H1 (cell line): Measurements from ENCODE around the gene DICER1. TPM values are rescaled to one million over a fixed set of nuclear protein-coding genes. Genes with fewer than 3 reads are reported as not detected.

Experiments used
- CTCF ChIA-PET: fragments of 300-600 bp; sonication (Branson Sonifier 250); formaldehyde crosslinking; loops from one replicate; lab custom pipeline; 2021; ENCODE audit not compliant: partially characterized antibody; lab: Charles Lee
- POLR2A ChIA-PET: fragments of 300-600 bp; sonication (Branson Sonifier 250); formaldehyde crosslinking; loops from one replicate; lab custom pipeline; 2021; ENCODE audit warnings: inconsistent platforms; ENCODE audit not compliant: partially characterized antibody; lab: Charles Lee
- DNase-seq, 2 experiments: peaks; one replicate each; pipeline versions ENCODE4 v3.0.0 to v3.0.0-alpha.2; 2010 to 2022; ENCODE audit warnings: low spot score in 2 of 2, low read depth in 1 of 2, mixed read lengths in 1 of 2
- FAIRE-seq: peaks from 2 replicates; lab custom pipeline; 2011; peaks lifted over from hg19 to GRCh38; lab: Jason Lieb, UNC
- H2AFZ ChIP-seq: 2 replicates; pipeline ENCODE4 v1.8.1; 2012; ENCODE audit warnings: low read length, inconsistent platforms
- H2AK5ac ChIP-seq: 2 replicates; pipeline ENCODE4 v1.6.1; 2013; ENCODE audit warnings: low read depth, low read length
- H2BK120ac ChIP-seq: replicated peaks from 2 replicates; pipeline ENCODE3; 2013; ENCODE audit warnings: low read depth, low read length, inconsistent platforms
- H2BK12ac ChIP-seq: 2 replicates; pipeline ENCODE4 v1.6.1; 2013; ENCODE audit warnings: low read depth, low read length
- H2BK15ac ChIP-seq: 2 replicates; pipeline ENCODE4 v1.6.1; 2013; ENCODE audit warnings: low read length
- H2BK20ac ChIP-seq: 2 replicates; pipeline ENCODE4 v1.6.1; 2013; ENCODE audit warnings: low read length
- H2BK5ac ChIP-seq: 2 replicates; pipeline ENCODE4 v1.6.1; 2013; ENCODE audit warnings: low read depth, low read length
- H3K14ac ChIP-seq: 2 replicates; pipeline ENCODE4 v1.6.1; 2013; ENCODE audit warnings: inconsistent platforms; ENCODE audit not compliant: insufficient read length
- H3K18ac ChIP-seq: 2 replicates; pipeline ENCODE4 v1.6.1; 2013; ENCODE audit warnings: low read length; ENCODE audit errors: extremely low read depth
- H3K23ac ChIP-seq: 2 replicates; pipeline ENCODE4 v1.6.1; 2013; ENCODE audit warnings: inconsistent platforms; ENCODE audit not compliant: insufficient read length
- H3K23me2 ChIP-seq: 2 replicates; pipeline ENCODE4 v1.6.1; 2013; ENCODE audit warnings: low read depth, low read length
- H3K27ac ChIP-seq: 2 replicates; pipeline ENCODE4 v1.6.1; 2011; ENCODE audit warnings: low read depth, low read length, inconsistent platforms
- H3K27me3 ChIP-seq, 4 experiments: replicated peaks in 1 of 4; 1 replicate in 1 of 4; 2 replicates in 3 of 4; pipeline versions ENCODE4 v1.6.1 to v1.8.1; 2011 to 2013; ENCODE audit warnings: low read length in 3 of 4, mild to moderate bottlenecking in 3 of 4, inconsistent platforms in 2 of 4, mixed read lengths in 2 of 4, moderate library complexity in 1 of 4; ENCODE audit not compliant: control insufficient read depth in 3 of 4, insufficient read depth in 3 of 4; ENCODE audit errors: extremely low read depth in 1 of 4
- H3K36me3 ChIP-seq, 4 experiments: 2 replicates each; pipeline versions ENCODE4 v1.6.1 to v1.8.1; 2011 to 2013; ENCODE audit warnings: mild to moderate bottlenecking in 4 of 4, low read length in 3 of 4, moderate library complexity in 2 of 4, control low read depth in 1 of 4, inconsistent platforms in 1 of 4; ENCODE audit not compliant: insufficient read depth in 4 of 4, control insufficient read depth in 2 of 4
- H3K4ac ChIP-seq: replicated peaks from 2 replicates; pipeline ENCODE3; 2013; ENCODE audit warnings: low read length, low read depth, mixed read lengths, inconsistent platforms; ENCODE audit not compliant: insufficient read length
- H3K4me1 ChIP-seq, 4 experiments: replicated peaks in 1 of 4; 1 replicate in 1 of 4; 2 replicates in 3 of 4; pipeline versions ENCODE4 v1.6.1 to v1.8.1; 2011 to 2013; ENCODE audit warnings: low read length in 3 of 4, inconsistent platforms in 2 of 4, mixed read lengths in 1 of 4; ENCODE audit not compliant: insufficient read depth in 4 of 4, control insufficient read depth in 3 of 4
- H3K4me2 ChIP-seq, 2 experiments: 2 replicates each; pipeline versions ENCODE4 v1.6.1 to v1.8.1; 2011 to 2013; ENCODE audit warnings: low read depth in 2 of 2, low read length in 2 of 2, control low read depth in 1 of 2, inconsistent platforms in 1 of 2, mild to moderate bottlenecking in 1 of 2; ENCODE audit not compliant: insufficient read depth in 1 of 2
- H3K4me3 ChIP-seq, 4 experiments: fragments of 200-600, 300-600 bp in 1 of 4; sonication (generic), shearing (Covaris generic), sonication (Bioruptor Twin) in 1 of 4; 2 replicates each; pipeline versions ENCODE4 v1.5.1 to v1.8.1; 2011 to 2016; ENCODE audit warnings: low read length in 4 of 4, low read depth in 3 of 4, control low read depth in 2 of 4, inconsistent platforms in 2 of 4, mild to moderate bottlenecking in 2 of 4, mixed read lengths in 1 of 4, moderate library complexity in 1 of 4; ENCODE audit not compliant: insufficient read depth in 2 of 4; ENCODE audit errors: extremely low read depth in 1 of 4
- H3K56ac ChIP-seq: replicated peaks from 2 replicates; pipeline ENCODE3; 2013; ENCODE audit warnings: low read depth, mild to moderate bottlenecking, mixed read lengths, low read length, inconsistent platforms; ENCODE audit not compliant: insufficient read length
- H3K79me1 ChIP-seq: 2 replicates; pipeline ENCODE4 v1.6.1; 2013; ENCODE audit warnings: low read depth, low read length, control low read depth
- H3K79me2 ChIP-seq, 2 experiments: 2 replicates each; pipeline versions ENCODE4 v1.6.1 to v1.8.1; 2012 to 2013; ENCODE audit warnings: low read length in 2 of 2, mild to moderate bottlenecking in 2 of 2, inconsistent platforms in 1 of 2; ENCODE audit not compliant: insufficient read depth in 2 of 2, control insufficient read depth in 1 of 2
- H3K9ac ChIP-seq, 4 experiments: replicated peaks in 1 of 4; 1 replicate in 1 of 4; 2 replicates in 3 of 4; pipeline versions ENCODE4 v1.6.1 to v1.8.1; 2011 to 2013; ENCODE audit warnings: low read depth in 3 of 4, low read length in 3 of 4, control low read depth in 2 of 4, mild to moderate bottlenecking in 2 of 4, moderate library complexity in 2 of 4, inconsistent platforms in 1 of 4; ENCODE audit errors: extremely low read depth in 1 of 4
- H3K9me3 ChIP-seq, 2 experiments: 2 replicates each; pipeline versions ENCODE4 v1.6.1 to v1.8.1; 2012 to 2013; ENCODE audit warnings: mild to moderate bottlenecking in 2 of 2, moderate library complexity in 2 of 2, control low read depth in 1 of 2, inconsistent platforms in 1 of 2, low read depth in 1 of 2, low read length in 1 of 2, mixed read lengths in 1 of 2; ENCODE audit not compliant: insufficient read depth in 2 of 2
- H4K20me1 ChIP-seq, 2 experiments: replicated peaks in 1 of 2; 2 replicates each; pipeline versions ENCODE3 to v1.8.1; 2011 to 2013; ENCODE audit warnings: inconsistent platforms in 2 of 2, low read length in 2 of 2, mild to moderate bottlenecking in 1 of 2; ENCODE audit not compliant: insufficient read depth in 2 of 2, control insufficient read depth in 1 of 2
- H4K5ac ChIP-seq: 2 replicates; pipeline ENCODE4 v1.6.1; 2013; ENCODE audit warnings: low read length, low read depth, mixed read lengths, inconsistent platforms; ENCODE audit not compliant: insufficient read length
- H4K8ac ChIP-seq: 2 replicates; pipeline ENCODE4 v1.8.0; 2013; ENCODE audit warnings: mild to moderate bottlenecking, moderate library complexity, low read length, inconsistent platforms; ENCODE audit not compliant: insufficient read depth; ENCODE audit errors: extremely low read depth
- H4K91ac ChIP-seq: replicated peaks from 2 replicates; pipeline ENCODE3; 2013; ENCODE audit warnings: low read length, mixed read lengths, inconsistent platforms; ENCODE audit not compliant: insufficient read length
- ATF3 ChIP-seq: IDR thresholded peaks from 2 replicates; pipeline ENCODE4 v1.6.1; 2011; ENCODE audit warnings: low read depth, mild to moderate bottlenecking, low read length; ENCODE audit not compliant: insufficient read depth
- CBX8 ChIP-seq: fragments of 300-800, 300-1000 bp; sonication (generic); IDR thresholded peaks from 2 replicates; pipeline ENCODE4 v1.7.1; 2016; ENCODE audit warnings: low read depth, low read length, borderline replicate concordance
- MAX ChIP-seq: IDR thresholded peaks from 2 replicates; pipeline ENCODE4 v1.6.1; 2012; ENCODE audit warnings: inconsistent platforms
- RAD21 ChIP-seq, 2 experiments: IDR thresholded peaks in 1 of 2; conservative IDR thresholded peaks in 1 of 2; 2 replicates each; pipeline ENCODE4 v1.6.1; 2011; ENCODE audit warnings: low read depth in 2 of 2, low read length in 2 of 2, improper control_type of control experiment in 1 of 2, inconsistent platforms in 1 of 2, mild to moderate bottlenecking in 1 of 2, moderate library complexity in 1 of 2
- SAP30 ChIP-seq: fragments of 300-600 bp; sonication (generic); IDR thresholded peaks from 2 replicates; pipeline ENCODE4 v1.7.1; 2012; ENCODE audit warnings: low read length, moderate library complexity, mild to moderate bottlenecking, inconsistent platforms; ENCODE audit not compliant: insufficient read depth, insufficient replicate concordance
- SP2 ChIP-seq: IDR thresholded peaks from 2 replicates; pipeline ENCODE4 v1.6.1; 2012; ENCODE audit warnings: mild to moderate bottlenecking, low read length, inconsistent platforms
- SP4 ChIP-seq: IDR thresholded peaks from 2 replicates; pipeline ENCODE4 v1.6.1; 2012; ENCODE audit warnings: low read length, inconsistent platforms
- TAF7 ChIP-seq: optimal IDR thresholded peaks from 2 replicates; pipeline ENCODE3; 2011; ENCODE audit warnings: low read depth, mild to moderate bottlenecking, inconsistent platforms, low read length, moderate library complexity, borderline replicate concordance
- TBP ChIP-seq: IDR thresholded peaks from 2 replicates; pipeline ENCODE4 v1.6.1; 2011; ENCODE audit warnings: low read depth, low read length, improper control_type of control experiment
- TEAD4 ChIP-seq: IDR thresholded peaks from 2 replicates; pipeline ENCODE4 v1.6.1; 2012; ENCODE audit warnings: low read depth, low read length, inconsistent platforms, mixed read lengths
- ZNF274 ChIP-seq: IDR thresholded peaks from 2 replicates; pipeline ENCODE4 v1.7.0; 2012; ENCODE audit warnings: low read length, borderline replicate concordance; ENCODE audit errors: extremely low read depth
- WGBS, 2 experiments: shearing (Covaris generic) in 1 of 2; methylation state at CpG; one replicate each; pipeline versions ENCODE4 v1.1.6 to v1.1.7; 2013 to 2015; ENCODE audit warnings: low lambda C conversion rate in 2 of 2, mixed read lengths in 2 of 2, inconsistent platforms in 1 of 2, low coverage in 1 of 2, missing lambda C conversion rate in 1 of 2; ENCODE audit not compliant: insufficient replicate concordance in 2 of 2, insufficient coverage in 1 of 2, insufficient read length in 1 of 2; ENCODE audit errors: extremely low coverage in 1 of 2, missing lambda C conversion rate in 1 of 2; 5-methylcytosine and 5-hydroxymethylcytosine counted together
- polyA plus RNA-seq, 7 experiments: library from polyadenylated mRNA; depleted of rRNA in 3 of 7; stranded (reverse) in 5 of 7; unstranded in 2 of 7; fragments of >200 nt in 5 of 7; fragments of 200-250 nt in 2 of 7; gene quantifications; 1 replicate in 5 of 7; 2 replicates in 1 of 7; 4 replicates in 1 of 7; pipeline versions ENCODE4 v1.2.1 to v1.2.3, GENCODE V29; 2011 to 2013; ENCODE audit warnings: missing spikeins in 2 of 7, mixed read lengths in 2 of 7
- total RNA-seq: library from RNA; stranded (reverse); fragmentation: NEBNext Ultra II Directional; extraction: Animal tissue kit (Norgen Biotek cat#: 25700); gene quantifications from 2 replicates; pipeline ENCODE4 v1.2.1, GENCODE V29; 2021

Gene DICER1
- total and polyA plus RNA-seq, 2 of the 8 experiments (the other 6 are each of a cell fraction or from before 2014, with no cell fraction given): 11.9 to 61.8 TPM

GRCh38 chr14:95140060-95140858, 17.1 kb downstream of the DICER1 start:
- H3K23me2 ChIP-seq: no peaks in the 10 kb centered on the region; the same call in 1 of the 2 replicates
- FAIRE-seq (peak; percentile 28), DNase-seq (no peak)
- no peak overlapping the region for H4K5ac ChIP-seq
- no peaks in the 10 kb centered on the region for H3K36me3 ChIP-seq
- H2BK15ac ChIP-seq: no peak overlapping the region
- no peak overlapping the region for H2BK120ac ChIP-seq
- H3K27ac ChIP-seq: no peak overlapping the region
- H3K79me1 ChIP-seq: no peaks in the 10 kb centered on the region
- CTCF ChIA-PET: interaction anchor here (0.8 kb wide), 1 partner anchor 221 kb away, joined by 3 read pairs; no protein-coding TSS in a partner anchor
- peaks cover 0 to 2% of the 10 kb centered on the region in 2 experiments for H4K20me1 ChIP-seq
- POLR2A ChIA-PET: no interaction called here
- H3K9me3 ChIP-seq: no peaks in the 10 kb centered on the region
- H3K4me3 ChIP-seq: no peak overlapping the region
- H4K91ac ChIP-seq: no peak overlapping the region
- H2AK5ac ChIP-seq: no peak overlapping the region
- no peak overlapping the region for H2BK20ac ChIP-seq
- H4K8ac ChIP-seq: no peak overlapping the region
- H3K4me2 ChIP-seq: no peak overlapping the region
- no peak overlapping the region for H2AFZ ChIP-seq
- 80% methylated on average over 5 of the region's 5 CpGs; no CpG with 5 or more reads in 1 of the 2 experiments for WGBS, 2 experiments
- H3K27me3 ChIP-seq: no peaks in the 10 kb centered on the region
- H2BK12ac ChIP-seq: no peak overlapping the region
- H3K23ac ChIP-seq: no peak overlapping the region
- no peak overlapping the region for H3K9ac ChIP-seq
- no peak overlapping the region for H3K18ac ChIP-seq
- H2BK5ac ChIP-seq: no peak overlapping the region
- peaks cover 2 to 14% (median 7%) of the 10 kb centered on the region in 4 experiments; a peak in 5 of 7 replicates for H3K4me1 ChIP-seq
- H3K4ac ChIP-seq: no peak overlapping the region
- H3K14ac ChIP-seq: no peak overlapping the region
- no peak overlapping the region for H3K56ac ChIP-seq
- H3K79me2 ChIP-seq: peaks cover 0 to 95% of the 10 kb centered on the region in 2 experiments; a peak in 2 of 4 replicates
- TF ChIP-seq SP2 (no peak), TAF7 (no peak), RAD21 (IDR thresholded peaks at IDR 0.05 in 1 of 2, conservative IDR thresholded peaks at IDR 0.05 in 1 of 2; ENCODE audit: low read depth in 2 of 2, low read length in 2 of 2) (no peak), TEAD4 (no peak), ATF3 (no peak), SAP30 (no peak), SP4 (no peak), TBP (no peak), ZNF274 (no peak), MAX (no peak), CBX8 (no peak)
